Stimulated activated CD4-positive, alpha-beta T cell treated with anti-CD3 and anti-CD28 coated beads, Interleukin-1b, Interleukin-23, amount 100 ng/mL, for 4 hours (primary cell): Measurements from ENCODE around the gene PARVB.

Experiments used
- DNase-seq, 2 donors: peaks; one replicate each; pipeline ENCODE4 v3.0.0-alpha.2; 2020; ENCODE audit warnings: low read depth in 2 of 2

The PARVB gene

DNA sequence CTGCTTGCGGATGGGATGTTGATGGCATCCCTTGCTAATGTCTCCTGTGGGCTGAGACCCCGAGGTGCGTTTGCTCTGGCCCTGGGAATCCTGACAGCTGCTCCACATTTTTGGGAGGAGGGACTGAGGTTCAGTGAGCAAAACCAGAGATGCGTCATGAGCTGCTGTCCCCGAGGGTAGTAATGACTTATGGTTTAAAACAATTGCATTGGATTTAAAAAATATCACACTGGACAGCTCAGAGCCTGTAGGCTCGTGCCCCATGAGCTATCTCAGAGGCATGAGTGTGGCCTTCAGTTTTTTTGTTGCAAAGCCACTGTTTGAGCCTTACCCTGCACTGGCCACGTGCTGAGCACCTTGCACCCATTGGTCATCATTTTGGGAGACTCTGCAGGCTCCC lies 135.7 kb downstream of the PARVB start:
- DNase-seq: no peak

GRCh38 chr22:44160421-44160820 lies 136.3 kb downstream of the PARVB start:
- no peak for DNase-seq

DNA sequence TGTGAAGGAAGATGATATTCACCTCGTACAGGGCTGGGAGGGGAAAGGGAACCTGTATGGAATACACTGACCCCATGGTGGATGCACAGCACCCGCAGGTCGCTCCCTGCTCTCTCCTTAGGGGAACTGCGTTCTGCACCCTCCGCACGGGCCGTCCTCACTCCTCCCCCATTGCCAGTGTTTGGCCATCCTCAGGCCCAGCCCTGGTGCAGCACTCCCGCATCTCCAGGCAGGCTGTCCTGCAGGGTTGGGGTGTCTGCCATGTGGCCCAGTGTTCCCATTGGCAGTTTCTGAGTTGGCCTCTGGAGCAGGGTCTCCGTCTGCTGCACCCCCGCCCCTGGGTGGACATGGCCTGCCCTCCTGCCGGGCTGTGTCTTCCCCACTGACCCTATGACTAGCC lies 137.6 kb downstream of the PARVB start:
- DNase-seq: no peak

DNA sequence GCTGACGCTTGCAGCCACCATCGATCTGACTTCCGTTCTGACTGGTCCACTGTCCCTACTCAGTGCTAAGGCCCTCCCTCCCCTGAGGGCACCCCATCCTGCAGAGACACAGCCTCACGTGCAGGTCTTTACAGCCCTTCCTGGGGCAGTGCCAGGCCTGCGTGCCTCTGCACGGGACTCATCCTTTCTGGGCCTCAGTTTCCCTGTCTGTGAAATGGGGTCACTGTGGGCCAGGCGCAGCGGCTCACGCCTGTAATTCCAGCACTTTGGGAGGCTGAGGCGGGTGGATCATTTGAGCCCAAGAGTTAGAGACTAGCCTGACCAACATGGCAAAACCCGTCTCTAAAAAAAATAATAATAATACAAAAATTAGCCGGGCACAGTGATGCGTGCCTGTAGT lies 138.9 kb downstream of the PARVB start:
- no peak for DNase-seq

GRCh38 chr22:44163536-44163935 lies 139.4 kb downstream of the PARVB start:
- no peak for DNase-seq

- DNase-seq: no peak
Observed at GRCh38 chr22:44164031-44164430, 139.9 kb downstream of the PARVB start.

DNA sequence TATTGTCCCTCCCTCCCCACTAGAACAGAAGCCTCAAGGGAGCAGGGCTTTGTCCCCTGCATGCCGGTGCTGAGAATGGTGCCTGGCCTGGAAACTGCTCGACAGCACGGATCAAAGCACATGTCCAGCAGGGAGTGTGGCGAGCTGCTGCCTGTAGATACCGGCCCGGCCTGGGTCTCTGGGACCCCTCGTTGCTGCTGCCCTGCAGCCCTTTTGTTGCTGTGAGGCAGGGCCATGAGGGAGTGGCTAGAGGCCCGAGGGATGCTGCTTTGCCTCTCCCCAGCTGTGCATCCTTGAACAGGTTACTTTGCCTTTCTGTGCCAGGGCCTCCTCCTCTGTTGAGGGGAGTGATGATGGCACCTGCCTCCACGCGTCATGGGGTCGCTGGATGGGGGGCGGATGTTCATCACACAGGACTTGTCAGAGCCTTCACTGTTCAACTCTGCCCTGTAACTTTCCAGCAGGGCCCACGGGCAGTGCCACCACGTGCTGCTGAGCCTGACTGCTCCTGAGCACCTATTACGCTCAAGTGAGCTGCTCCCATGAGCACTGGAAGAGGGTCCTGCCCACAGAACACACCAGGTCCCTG lies 141.3 kb downstream of the PARVB start:
- no peak for DNase-seq

GRCh38 chr22:44166498-44167276 lies 142.6 kb downstream of the PARVB start:
- no peak for DNase-seq

- DNase-seq: no peak
Observed at GRCh38 chr22:44167501-44167900, 143.4 kb downstream of the PARVB start.

GRCh38 chr22:44168206-44168605 lies 144.1 kb downstream of the PARVB start:
- DNase-seq: no peak

DNA sequence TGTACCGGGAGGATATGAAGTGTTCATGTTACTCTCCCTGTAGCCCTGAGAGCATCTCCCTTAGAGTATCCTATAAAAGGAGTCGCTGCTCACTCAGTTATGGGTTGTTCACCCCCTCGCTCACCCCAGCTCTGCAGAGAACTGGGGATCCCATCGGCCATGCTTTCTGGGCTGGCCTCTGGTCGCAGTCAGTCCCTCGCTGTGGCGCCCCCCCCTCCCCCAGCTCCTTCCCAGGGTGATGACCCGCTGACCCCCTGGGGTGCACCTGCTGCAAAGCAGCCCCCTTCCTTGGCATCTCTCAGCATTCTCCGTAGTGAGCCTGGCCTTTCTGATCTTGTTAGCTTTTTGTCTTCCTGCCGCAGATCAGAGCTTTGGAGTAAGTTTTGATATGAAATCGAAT lies 146.4 kb downstream of the PARVB start:
- no peak for DNase-seq

GRCh38 chr22:44171561-44171960 lies 147.5 kb downstream of the PARVB start:
- DNase-seq: no peak

DNA sequence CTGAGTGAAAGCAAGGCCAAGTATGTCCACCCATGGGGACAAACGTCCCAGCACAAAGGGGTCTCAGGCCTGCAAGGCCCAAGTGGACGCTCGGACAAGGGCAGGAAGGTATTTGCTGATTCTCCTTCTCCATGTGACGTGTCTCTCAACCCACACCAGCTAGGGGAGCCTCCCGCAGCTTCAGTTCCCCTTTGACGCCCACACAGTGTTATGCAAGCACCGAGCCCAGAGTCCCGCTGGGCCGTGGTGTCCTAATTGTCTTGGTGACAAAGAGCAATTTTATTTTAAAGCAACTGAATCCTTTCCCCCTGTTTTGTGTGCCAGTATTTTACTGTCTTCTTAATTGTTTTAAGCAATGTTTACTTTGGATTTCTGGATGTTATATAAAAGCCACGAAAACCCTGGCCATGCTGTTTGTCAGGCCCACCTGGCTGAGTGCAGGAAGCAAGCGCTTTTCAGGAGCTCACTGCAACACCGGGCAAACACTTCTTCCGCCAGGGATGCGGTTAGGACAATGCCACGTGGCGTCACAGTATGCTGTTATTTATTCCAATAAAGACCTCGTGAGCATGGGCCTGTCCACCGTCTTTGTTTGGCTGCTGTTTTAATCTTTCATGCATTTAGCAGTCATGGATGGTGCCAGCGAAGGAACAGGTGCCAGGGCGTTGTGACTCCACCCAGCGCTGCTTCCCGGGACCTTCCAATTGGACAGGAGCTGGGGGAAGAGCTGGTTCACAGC lies 148.4 kb downstream of the PARVB start:
- no peak for DNase-seq

GRCh38 chr22:44173154-44173553 lies 149.1 kb downstream of the PARVB start:
- DNase-seq: no peak

GRCh38 chr22:44175676-44176075 lies 151.6 kb downstream of the PARVB start:
- DNase-seq: no peak

- no peak for DNase-seq
Observed at GRCh38 chr22:44179196-44179988, 155.3 kb downstream of the PARVB start.

- no peak for DNase-seq
Observed at GRCh38 chr22:44179989-44180705, 156.0 kb downstream of the PARVB start.

DNA sequence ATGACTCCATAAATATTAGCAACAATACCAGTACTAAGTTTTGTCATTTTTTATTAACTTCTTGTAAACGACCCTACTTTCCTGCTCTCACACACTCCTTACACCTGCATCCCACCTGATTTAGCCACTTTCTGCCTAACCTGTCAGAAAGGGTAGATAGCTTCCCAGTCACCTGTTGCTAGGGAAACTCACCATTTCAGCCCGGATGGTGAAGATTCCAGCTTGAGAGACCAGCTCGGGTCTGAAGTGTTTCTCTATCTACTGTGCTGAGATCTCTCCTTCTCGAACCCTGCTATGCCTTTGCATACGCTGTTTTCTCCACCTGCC lies 156.6 kb downstream of the PARVB start, which contains the start of gene PARVG:
PARVG (plus strand) TSS at position 220 of the 327 bp plus-strand sequence. CDS start 2,405 bp downstream, outside the sequence.
- DNase-seq: peak in 1 of 2 donors; percentile 18

- DNase-seq: peak; percentile 46 to 63
Observed at GRCh38 chr22:44181033-44181911, 157.2 kb downstream of the PARVB start.

DNA sequence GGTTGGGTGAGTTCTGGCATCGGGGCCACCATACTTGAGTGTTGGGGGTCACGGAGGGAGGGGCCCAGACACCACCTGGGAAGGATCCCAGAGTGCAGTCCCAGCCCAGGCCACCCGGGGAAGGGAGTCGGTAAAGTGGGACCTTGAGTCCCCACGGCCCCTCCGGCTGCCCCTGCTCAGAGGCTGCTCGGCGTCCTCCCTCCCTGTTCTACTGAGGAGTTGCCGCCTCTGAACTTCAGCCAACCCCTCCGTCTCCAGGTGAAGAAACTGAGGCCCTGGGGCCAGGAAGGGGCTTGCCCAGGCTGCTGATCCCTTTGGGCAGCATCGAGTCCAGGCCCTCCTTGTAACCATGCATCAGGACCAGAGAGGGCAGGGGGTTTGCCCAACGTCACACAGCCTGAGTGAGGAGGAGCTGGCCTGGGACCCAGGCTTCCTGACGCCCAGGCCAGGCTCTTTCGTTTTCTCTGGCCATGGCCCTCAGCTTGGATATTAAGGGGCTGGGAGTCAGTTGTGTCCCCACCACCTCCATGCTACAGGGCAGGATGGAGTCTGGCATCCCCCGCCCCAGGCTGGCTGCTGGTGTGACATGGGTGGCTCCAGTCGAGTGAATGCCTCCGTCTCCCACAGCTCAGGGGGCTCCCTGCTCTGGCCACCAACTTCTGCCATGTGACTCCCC lies 157.9 kb downstream of the PARVB start:
- no peak for DNase-seq
